H1 (cell line): ENCODE measurements around the gene DRD2. TPM values are rescaled to one million over a fixed set of nuclear protein-coding genes. Genes with fewer than 3 reads are reported as not detected.

Experiments
- ASH2L ChIP-seq: fragments of 200-600, 300-600 bp; sonication (generic); IDR thresholded peaks from one replicate; pipeline ENCODE4 v1.7.1; 2017; ENCODE audit warnings: low read length
- BACH1 ChIP-seq: IDR thresholded peaks from 2 replicates; pipeline ENCODE4 v1.6.1; 2012; ENCODE audit warnings: low read length, improper control_type of control experiment
- CHD7 ChIP-seq: fragments of 300-600 bp; sonication (generic); IDR thresholded peaks from 2 replicates; pipeline ENCODE4 v1.7.1; 2012; ENCODE audit warnings: low read length, moderate library complexity, mild to moderate bottlenecking, inconsistent platforms; ENCODE audit not compliant: insufficient replicate concordance
- FOSL1 ChIP-seq: IDR thresholded peaks from 2 replicates; pipeline ENCODE4 v1.6.1; 2011; ENCODE audit warnings: mild to moderate bottlenecking, low read depth, low read length, moderate library complexity; ENCODE audit not compliant: insufficient read depth
- RAD21 ChIP-seq, 2 experiments: IDR thresholded peaks in 1 of 2; conservative IDR thresholded peaks in 1 of 2; 2 replicates each; pipeline ENCODE4 v1.6.1; 2011; ENCODE audit warnings: low read depth in 2 of 2, low read length in 2 of 2, improper control_type of control experiment in 1 of 2, inconsistent platforms in 1 of 2, mild to moderate bottlenecking in 1 of 2, moderate library complexity in 1 of 2
- SP1 ChIP-seq: IDR thresholded peaks from 2 replicates; pipeline ENCODE4 v1.6.1; 2011; ENCODE audit warnings: low read depth, low read length
- TAF7 ChIP-seq: optimal IDR thresholded peaks from 2 replicates; pipeline ENCODE3; 2011; ENCODE audit warnings: low read depth, mild to moderate bottlenecking, inconsistent platforms, low read length, moderate library complexity, borderline replicate concordance
- ZNF274 ChIP-seq: IDR thresholded peaks from 2 replicates; pipeline ENCODE4 v1.7.0; 2012; ENCODE audit warnings: low read length, borderline replicate concordance; ENCODE audit errors: extremely low read depth
- polyA plus RNA-seq, 7 experiments: library from polyadenylated mRNA; depleted of rRNA in 3 of 7; stranded (reverse) in 5 of 7; unstranded in 2 of 7; fragments of >200 nt in 5 of 7; fragments of 200-250 nt in 2 of 7; gene quantifications; 1 replicate in 5 of 7; 2 replicates in 1 of 7; 4 replicates in 1 of 7; pipeline versions ENCODE4 v1.2.1 to v1.2.3, GENCODE V29; 2011 to 2013; ENCODE audit warnings: missing spikeins in 2 of 7, mixed read lengths in 2 of 7
- total RNA-seq: library from RNA; stranded (reverse); fragmentation: NEBNext Ultra II Directional; extraction: Animal tissue kit (Norgen Biotek cat#: 25700); gene quantifications from 2 replicates; pipeline ENCODE4 v1.2.1, GENCODE V29; 2021

Gene DRD2
- total and polyA plus RNA-seq, 2 of the 8 experiments (the other 6 are each of a cell fraction or from before 2014, with no cell fraction given), result 0.26 to 0.41 TPM

GRCh38 chr11:113521737-113522517 lies 46.7 kb upstream of the DRD2 start (continued):
- TF ChIP-seq CHD7, result no peak
- no peak for TF ChIP-seq ASH2L
- no peak for TF ChIP-seq TAF7
- TF ChIP-seq FOSL1, result no peak
- TF ChIP-seq SP1, result no peak
- no peak for TF ChIP-seq ZNF274
- no peak for TF ChIP-seq BACH1
- no peak for TF ChIP-seq RAD21 (IDR thresholded peaks at IDR 0.05 in 1 of 2, conservative IDR thresholded peaks at IDR 0.05 in 1 of 2; ENCODE audit: low read depth in 2 of 2, low read length in 2 of 2)
